Fibroblast of lung (primary cell): Measurements from ENCODE around the gene SPON1.

Experiments
- CTCF ChIP-seq, 2 donors: IDR thresholded peaks in 1 of 2; conservative IDR thresholded peaks in 1 of 2; 1 replicate in 1 of 2; 2 replicates in 1 of 2; pipeline ENCODE4 v1.5.1; 2011 to 2012; ENCODE audit warnings: low read length in 2 of 2, control low read depth in 1 of 2, inconsistent platforms in 1 of 2, low read depth in 1 of 2, mild to moderate bottlenecking in 1 of 2
- EZH2 ChIP-seq: IDR thresholded peaks from 2 replicates; pipeline ENCODE4 v1.5.1; 2012; ENCODE audit warnings: low read length, control low read depth, mild to moderate bottlenecking; ENCODE audit errors: missing control alignments

- TF ChIP-seq CTCF (conservative IDR thresholded peaks at IDR 0.05 in 1 of 2, IDR thresholded peaks at IDR 0.05 in 1 of 2; ENCODE audit: low read depth in 1 of 2, low read length in 2 of 2) (no peak), EZH2 (no peak)
These were observed 291.3 kb downstream of the SPON1 start for GRCh38 chr11:14253840-14254239.
